Ovary (tissue), 3 donors: ENCODE data around the gene RPE65.

Experiments used
- CTCF ChIP-seq, 3 donors: fragments of 450-650 bp in 2 of 3; fragments of 200-600 bp in 1 of 3; IDR thresholded peaks; one replicate each; pipeline versions ENCODE4 v1.5.1 to v1.8.0; 2016 to 2022; ENCODE audit warnings: antibody characterized with exemption in 3 of 3, mild to moderate bottlenecking in 1 of 3
- EP300 ChIP-seq: sonication (generic); formaldehyde crosslinking; IDR thresholded peaks from one replicate; pipeline ENCODE4 v1.6.1; 2017; ENCODE audit warnings: antibody characterized with exemption
- donor health status: DM: no; HTN: no; CAD: no.

- TF ChIP-seq CTCF (IDR thresholded peaks at IDR 0.05) (no peak), EP300 (no peak)
Observed at GRCh38 chr1:68401506-68401905, 48.2 kb downstream of the RPE65 start.
